Transverse colon (tissue), 4 donors: Measurements from ENCODE around the gene PIK3R5. TPM values are rescaled to one million over a fixed set of nuclear protein-coding genes. Genes with fewer than 3 reads are reported as not detected.

Experiments
- DNase-seq: peaks from one replicate; pipeline ENCODE4 v3.0.0-alpha.2; 2019
- H3K27ac ChIP-seq, 4 donors: fragments of 200-600 bp; sonication (generic); 2 replicates each; pipeline ENCODE4 v1.5.1; 2016 to 2018; ENCODE audit warnings: inconsistent platforms in 4 of 4
- H3K27me3 ChIP-seq: fragments of 200-600 bp; sonication (generic); 2 replicates; pipeline ENCODE4 v1.5.1; 2017; ENCODE audit warnings: inconsistent platforms
- H3K36me3 ChIP-seq, 4 donors: fragments of 200-600 bp; sonication (generic); 2 replicates each; pipeline ENCODE4 v1.5.1; 2017 to 2019; ENCODE audit warnings: inconsistent platforms in 4 of 4
- H3K4me1 ChIP-seq, 4 donors: fragments of 200-600 bp; sonication (generic); 2 replicates each; pipeline ENCODE4 v1.5.1; 2017 to 2020; ENCODE audit warnings: inconsistent platforms in 4 of 4
- H3K4me3 ChIP-seq, 4 donors: fragments of 200-600 bp; sonication (generic); 1 replicate in 1 of 4; 2 replicates in 3 of 4; pipeline versions ENCODE4 v1.5.1 to v1.6.1; 2017 to 2019; ENCODE audit warnings: inconsistent platforms in 4 of 4
- H3K9me3 ChIP-seq, 2 donors: fragments of 200-600 bp; sonication (generic); 2 replicates each; pipeline ENCODE4 v1.5.1; 2017 to 2019; ENCODE audit warnings: inconsistent platforms in 2 of 2
- CTCF ChIP-seq, 5 experiments: fragments of 200-600 bp in 3 of 5; fragments of 450-650 bp in 2 of 5; sonication (generic) in 3 of 5; IDR thresholded peaks; 1 replicate in 2 of 5; 2 replicates in 3 of 5; pipeline ENCODE4 v1.5.1; 2016 to 2017; ENCODE audit warnings: antibody characterized with exemption in 5 of 5, inconsistent platforms in 3 of 5, mild to moderate bottlenecking in 2 of 5, moderate library complexity in 1 of 5
- EP300 ChIP-seq: sonication (generic); formaldehyde crosslinking; IDR thresholded peaks from one replicate; pipeline ENCODE4 v1.6.1; 2017; ENCODE audit warnings: antibody characterized with exemption, low read depth
- POLR2A ChIP-seq: fragments of 450-650 bp; IDR thresholded peaks from one replicate; pipeline ENCODE4 v1.6.1; 2016; ENCODE audit warnings: antibody characterized with exemption, mild to moderate bottlenecking, moderate library complexity
- POLR2AphosphoS5 ChIP-seq, 3 donors: sonication (generic); formaldehyde crosslinking; IDR thresholded peaks; one replicate each; pipeline ENCODE4 v1.6.1; 2016; ENCODE audit warnings: antibody characterized with exemption in 3 of 3
- WGBS, 2 donors: methylation state at CpG; one replicate each; pipeline ENCODE4 v1.1.5; 2018; ENCODE audit warnings: low coverage in 1 of 2; 5-methylcytosine and 5-hydroxymethylcytosine counted together
- in situ Hi-C, 4 donors: fragments of 200-750 bp; cut with MboI; loops; one replicate each; pipeline versions ENCODE4 v1.15.0 to v1.15.1; 2017; ENCODE audit warnings: low sequenced_read_pairs in 3 of 4, low pct_ligation_motif_present in 1 of 4, low pct_unique_long_range_greater_than_20kb in 1 of 4
- intact Hi-C: fragments of 100-400 bp; cut with DNase I; formaldehyde crosslinking; loops from one replicate; pipeline ENCODE4 v1.15.1; 2023; ENCODE audit warnings: low total_unique reads
- total RNA-seq, 4 donors: library from RNA; depleted of rRNA; stranded (reverse); fragments of >200 nt; gene quantifications; one replicate each; pipeline ENCODE4 v1.1.0, GENCODE V29; 2016

Gene PIK3R5
- total RNA-seq, 4 donors from 2014 or later = 0.40 to 16.1 (median 10.4) TPM

- Histone ChIP-seq H3K36me3 (no peaks in the 10 kb centered on the region), H3K4me3 (no peak overlapping the region), H3K9me3 (no peaks in the 10 kb centered on the region), H3K27ac (no peak overlapping the region), H3K4me1 (no peaks in the 10 kb centered on the region), H3K27me3 (peaks cover 3% of the 10 kb centered on the region)
- WGBS, 2 donors = 72 to 85% methylated on average over 5 to 7 of the region's 7 CpGs
- intact Hi-C loops = no loop called here
- DNase-seq = no peak
- in situ Hi-C loops = no loop called here
- TF ChIP-seq POLR2A = no peak
- TF ChIP-seq POLR2AphosphoS5 (IDR thresholded peaks at IDR 0.05) = no peak
- no peak for TF ChIP-seq CTCF (IDR thresholded peaks at IDR 0.05)
- TF ChIP-seq EP300 = no peak
These were observed 103.9 kb downstream of the PIK3R5 start for GRCh38 chr17:8861495-8862181.

- DNase-seq = no peak
- Histone ChIP-seq H3K27me3 (peaks cover 3% of the 10 kb centered on the region), H3K4me1 (no peaks in the 10 kb centered on the region), H3K36me3 (no peaks in the 10 kb centered on the region), H3K27ac (no peak overlapping the region), H3K9me3 (no peaks in the 10 kb centered on the region), H3K4me3 (no peak overlapping the region)
- no peak for TF ChIP-seq POLR2A
- TF ChIP-seq CTCF (IDR thresholded peaks at IDR 0.05) = no peak
- TF ChIP-seq POLR2AphosphoS5 (IDR thresholded peaks at IDR 0.05) = no peak
- TF ChIP-seq EP300 = no peak
- WGBS, 2 donors = 80 to 92% methylated on average over 1 to 14 of the region's 14 CpGs
- intact Hi-C loops (no loop called here), in situ Hi-C loops (no loop called here)
These were observed 105.6 kb downstream of the PIK3R5 start for GRCh38 chr17:8859804-8860430.

- TF ChIP-seq POLR2A (no peak), POLR2AphosphoS5 (IDR thresholded peaks at IDR 0.05) (no peak), CTCF (IDR thresholded peaks at IDR 0.05) (no peak), EP300 (no peak)
- intact Hi-C loops = no loop called here
- Histone ChIP-seq H3K27me3 (peaks cover 3% of the 10 kb centered on the region), H3K4me1 (no peaks in the 10 kb centered on the region), H3K27ac (no peak overlapping the region), H3K4me3 (no peak overlapping the region), H3K36me3 (no peaks in the 10 kb centered on the region), H3K9me3 (no peaks in the 10 kb centered on the region)
- DNase-seq = no peak
- 83% methylated on average over 11 of the region's 11 CpGs; no CpG with 5 or more reads in 1 of the 2 donors for WGBS, 2 donors
- in situ Hi-C loops = no loop called here
These were observed 106.3 kb downstream of the PIK3R5 start for GRCh38 chr17:8859027-8859803.

- H3K4me1 ChIP-seq = no peaks in the 10 kb centered on the region
- intact Hi-C loops = no loop called here
- no peak overlapping the region for H3K27ac ChIP-seq
- H3K9me3 ChIP-seq = no peaks in the 10 kb centered on the region
- no peak for DNase-seq
- no peak for TF ChIP-seq POLR2AphosphoS5 (IDR thresholded peaks at IDR 0.05)
- no peak for TF ChIP-seq EP300
- no peak for TF ChIP-seq CTCF (IDR thresholded peaks at IDR 0.05)
- TF ChIP-seq POLR2A = no peak
- no peak overlapping the region for H3K4me3 ChIP-seq
- peaks cover 3% of the 10 kb centered on the region for H3K27me3 ChIP-seq
- H3K36me3 ChIP-seq = no peaks in the 10 kb centered on the region
- in situ Hi-C loops = no loop called here
- WGBS, 2 donors = 8 to 25% methylated on average over 3 to 5 of the region's 5 CpGs
These were observed 107.6 kb downstream of the PIK3R5 start for GRCh38 chr17:8857919-8858318.
